Stimulated activated CD4-positive, alpha-beta T cell treated with anti-CD3 and anti-CD28 coated beads, TNF-alpha, amount 100 ng/mL, for 1 hour (primary cell): ENCODE results near the gene NANP.
"Not testable (repeated sequence)": the region's sequence is repeated elsewhere in the genome, so short reads cannot be mapped to it uniquely, and the experiment has no call there.

Experiments
- DNase-seq, 3 donors: peaks; one replicate each; pipeline ENCODE4 v3.0.0-alpha.2; 2020; ENCODE audit warnings: low read depth in 3 of 3, low spot score in 1 of 3

NANP gene

DNA sequence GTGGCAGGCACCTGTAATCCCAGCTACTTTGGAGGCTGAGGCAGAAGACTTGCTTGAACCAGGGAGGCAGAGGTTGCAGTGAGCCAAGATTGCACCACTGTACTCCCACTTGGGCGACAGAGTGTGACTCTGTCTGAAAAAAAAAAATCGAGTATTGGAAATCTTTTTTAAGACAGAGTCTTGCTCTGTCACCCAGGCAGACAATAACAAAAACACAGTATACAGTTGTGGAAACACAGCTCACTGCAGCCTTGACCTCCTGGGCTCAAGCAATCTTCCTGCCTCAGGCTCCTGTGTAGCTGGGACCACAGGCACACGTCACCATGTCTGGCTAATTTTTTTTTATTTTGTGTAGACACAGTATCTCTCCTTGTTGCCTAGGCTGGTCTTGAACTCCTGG, 15.0 kb downstream of the NANP start:
- DNase-seq = no peak

DNA sequence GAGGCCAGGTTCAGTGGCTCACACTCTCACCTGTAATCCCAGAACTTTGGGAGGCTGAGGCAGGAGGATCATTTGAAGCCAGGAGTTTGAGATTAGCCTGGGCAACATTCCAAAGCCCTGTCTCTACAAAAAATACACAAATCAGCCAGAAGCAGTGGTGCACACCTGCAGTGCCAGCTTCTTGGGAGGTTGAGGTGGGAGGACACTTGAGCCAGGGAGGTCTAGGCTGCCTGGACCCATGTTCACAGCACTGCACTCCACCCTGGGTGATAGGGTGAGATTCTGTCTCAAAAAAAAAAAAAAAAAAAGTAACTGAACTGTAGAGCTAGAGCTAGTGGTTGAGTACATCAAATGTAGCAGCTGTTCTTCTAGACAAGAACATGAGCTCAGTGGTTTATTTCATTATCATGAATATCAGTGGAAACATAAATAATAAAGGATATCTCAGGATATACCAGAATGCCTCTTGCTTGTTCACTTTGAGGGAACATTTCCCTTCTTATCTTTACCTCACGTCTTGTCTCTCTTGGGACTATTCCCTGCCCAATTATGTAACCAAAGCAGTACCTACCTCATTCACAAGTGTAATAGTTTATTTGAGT, 17.6 kb downstream of the NANP start:
- DNase-seq = no peak

DNA sequence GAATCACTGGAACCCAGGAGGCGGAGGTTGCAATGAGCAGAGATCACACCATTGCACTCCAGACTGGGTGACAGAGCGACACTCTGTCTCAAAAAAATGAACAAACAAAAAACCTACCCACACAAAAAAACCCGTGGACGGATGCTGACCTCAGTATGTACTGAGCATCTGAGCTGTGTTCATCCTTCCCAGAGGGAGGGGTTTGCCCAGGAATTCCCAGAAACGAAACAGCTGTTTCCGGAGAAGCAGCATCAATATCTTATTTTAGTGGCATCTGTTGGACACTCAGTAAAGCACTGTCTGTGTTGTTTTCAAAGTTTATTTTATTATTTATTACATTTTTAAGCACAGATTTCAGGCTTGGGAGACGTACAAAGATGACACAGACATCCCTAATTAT, 18.7 kb downstream of the NANP start:
- no peak for DNase-seq

DNA sequence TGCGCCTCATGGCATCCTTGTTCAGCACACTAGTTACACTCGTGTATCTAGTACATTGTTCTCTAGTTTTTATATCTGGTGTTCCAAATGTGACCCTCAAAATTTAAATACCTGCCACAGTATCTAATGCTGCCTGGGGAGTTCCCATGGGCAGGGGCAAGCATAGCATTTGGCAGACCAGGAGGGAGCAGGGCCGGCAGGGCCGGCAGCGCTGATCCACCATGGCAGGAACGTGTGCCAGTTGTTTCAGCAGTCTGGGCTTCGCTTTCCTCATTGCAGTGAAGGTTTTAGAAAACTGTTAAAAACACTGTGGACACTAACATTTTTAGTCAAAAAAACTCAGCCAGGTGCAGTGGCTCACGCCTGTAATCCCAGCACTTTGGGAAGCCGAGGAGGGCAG, 19.2 kb downstream of the NANP start:
- no peak for DNase-seq

DNA sequence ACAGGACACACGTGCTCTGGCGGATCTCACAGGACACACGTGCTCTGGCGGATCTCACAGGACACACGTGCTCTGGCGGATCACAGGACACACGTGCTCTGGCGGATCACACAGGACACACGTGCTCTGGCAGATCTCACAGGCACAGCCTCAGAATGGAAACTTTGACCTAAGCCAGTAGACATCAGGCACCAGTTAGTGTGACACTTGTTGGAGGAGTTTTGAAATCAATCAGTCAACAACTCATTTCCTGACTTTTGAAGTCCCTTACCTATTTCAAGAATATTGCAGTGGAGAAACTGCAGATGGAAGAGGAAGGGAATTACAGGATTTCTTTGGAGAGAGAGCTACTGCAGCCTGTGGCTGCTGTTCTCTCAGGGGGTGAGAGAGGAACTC, 20.9 kb downstream of the NANP start:
- DNase-seq = not testable (repeated sequence)

DNA sequence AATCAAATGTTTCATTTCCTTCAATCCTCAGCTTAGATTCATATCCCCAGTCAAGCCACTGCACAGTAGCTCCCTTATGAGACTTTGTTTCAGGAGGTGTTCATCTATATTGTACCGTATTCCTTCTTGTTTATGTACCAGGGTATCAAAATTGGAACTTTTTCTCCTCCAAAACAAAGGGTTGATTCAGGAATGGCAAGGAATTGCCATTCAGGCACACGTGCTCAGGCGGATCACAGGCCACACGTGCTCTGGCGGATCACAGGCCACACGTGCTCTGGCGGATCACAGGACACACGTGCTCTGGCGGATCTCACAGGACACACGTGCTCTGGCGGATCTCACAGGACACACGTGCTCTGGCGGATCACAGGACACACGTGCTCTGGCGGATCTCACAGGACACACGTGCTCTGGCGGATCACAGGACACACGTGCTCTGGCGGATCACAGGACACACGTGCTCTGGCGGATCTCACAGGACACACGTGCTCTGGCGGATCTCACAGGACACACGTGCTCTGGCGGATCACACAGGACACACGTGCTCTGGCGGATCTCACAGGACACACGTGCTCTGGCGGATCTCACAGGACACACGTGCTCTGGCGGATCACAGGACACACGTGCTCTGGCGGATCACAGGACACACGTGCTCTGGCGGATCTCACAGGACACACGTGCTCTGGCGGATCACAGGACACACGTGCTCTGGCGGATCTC, 21.5 kb downstream of the NANP start:
- not testable (repeated sequence) for DNase-seq

DNA sequence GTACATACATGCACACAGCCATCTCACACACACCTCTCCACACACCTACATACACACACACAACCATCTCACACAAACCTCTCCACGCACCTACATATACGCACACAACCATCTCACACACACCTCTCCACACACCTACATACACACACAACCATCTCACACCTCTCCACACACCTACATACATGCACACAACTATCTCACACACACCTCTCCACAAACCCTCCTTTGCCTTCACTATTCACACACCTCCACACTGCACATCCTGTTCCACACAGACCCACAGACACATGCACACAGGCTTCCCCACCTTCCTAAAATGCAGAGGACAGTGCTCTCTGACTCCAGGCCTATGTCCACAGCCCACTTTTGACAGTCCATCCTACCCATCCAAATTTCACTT, 22.2 kb downstream of the NANP start:
- no peak for DNase-seq

DNA sequence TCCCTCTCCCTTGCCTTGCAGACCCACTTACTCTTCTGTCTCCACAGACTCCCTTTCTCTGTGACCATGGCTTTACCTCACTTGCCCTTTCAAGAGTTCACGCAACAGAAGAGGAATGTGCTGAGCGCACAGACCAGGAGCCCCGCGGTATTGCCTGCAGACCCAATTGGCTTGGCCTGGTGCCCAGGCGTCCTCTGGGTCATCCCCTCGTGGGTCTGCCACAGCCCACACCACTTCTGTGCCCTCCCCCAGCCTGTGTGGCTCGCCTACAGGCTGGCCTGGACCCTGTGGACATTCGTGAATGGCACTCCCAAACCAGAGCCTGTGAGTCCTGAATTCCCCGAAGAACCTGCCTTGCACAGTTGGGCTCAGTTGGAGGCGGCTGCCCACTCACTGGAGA, 23.2 kb downstream of the NANP start:
- DNase-seq = no peak

DNA sequence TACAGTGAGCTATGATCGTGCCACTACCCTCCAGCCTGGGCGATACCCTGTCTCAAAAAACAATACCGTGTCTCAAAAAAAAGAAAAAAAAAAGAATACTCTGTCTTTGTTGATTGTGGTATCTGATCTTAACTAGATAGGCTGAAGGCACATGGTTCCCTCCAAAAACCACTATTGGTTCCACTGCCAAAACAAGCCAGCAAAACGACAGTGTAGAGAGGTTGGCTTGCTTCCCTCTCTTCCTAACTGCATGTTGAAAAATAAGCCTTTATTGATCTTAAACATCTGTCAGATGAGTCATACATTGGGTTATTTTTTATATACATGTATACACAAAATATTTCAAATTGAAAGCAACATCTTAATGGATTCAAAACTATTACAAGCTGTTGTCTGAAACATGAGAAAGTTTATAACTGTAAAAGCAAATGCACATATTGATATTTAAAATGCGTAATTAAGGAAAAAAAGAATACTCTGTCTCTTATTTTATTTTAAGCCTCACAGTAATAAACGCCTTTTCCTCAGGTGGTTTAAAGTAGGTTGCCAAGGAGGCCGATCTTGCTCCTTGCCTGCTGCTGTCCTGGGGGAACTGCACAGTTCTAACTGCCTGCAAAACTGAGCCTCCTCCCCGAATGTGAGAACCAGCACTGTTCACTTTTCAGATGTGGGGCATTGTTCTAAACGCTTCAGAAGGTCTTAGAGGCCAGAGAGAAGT, 31.5 kb downstream of the NANP start:
- DNase-seq = no peak

DNA sequence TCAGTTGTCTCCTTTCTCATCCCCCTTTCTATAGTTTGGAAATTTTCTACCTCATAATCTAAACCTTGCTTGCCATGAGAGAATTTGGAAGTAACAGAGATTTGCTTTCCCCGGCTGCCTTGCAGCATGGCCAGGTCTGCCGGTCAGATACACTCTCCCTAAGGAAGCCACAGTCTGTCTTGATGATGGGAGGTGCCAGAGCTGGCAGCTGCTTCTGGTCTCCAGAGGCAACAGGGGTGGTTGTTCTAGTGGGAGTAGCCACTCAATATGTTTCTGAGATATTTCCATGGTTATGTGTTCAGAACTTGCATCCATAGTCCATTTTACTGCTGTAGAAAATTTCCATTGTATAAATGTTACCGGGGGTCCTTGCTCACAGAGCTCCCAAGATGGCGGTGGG, 33.0 kb downstream of the NANP start:
- DNase-seq = not testable (repeated sequence)

DNA sequence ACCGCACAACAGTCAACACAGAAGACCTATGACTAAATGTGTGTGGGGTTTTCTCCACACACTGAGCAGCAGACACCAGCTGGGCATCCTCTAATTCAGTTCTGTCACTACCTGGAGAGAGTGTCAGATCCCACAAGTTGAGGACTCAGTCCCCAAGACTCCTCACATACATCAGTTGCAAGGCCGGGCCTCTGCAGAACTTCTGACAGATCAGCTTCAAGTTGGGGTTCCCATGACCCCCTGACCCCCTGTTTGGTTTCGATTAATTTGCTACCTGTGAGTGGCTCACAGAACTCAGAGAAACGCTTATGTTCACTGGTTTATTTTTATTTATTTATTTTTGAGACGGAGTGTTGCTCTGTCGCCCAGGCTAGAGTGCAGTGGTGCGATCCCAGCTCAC, 35.3 kb downstream of the NANP start:
- DNase-seq = no peak

DNA sequence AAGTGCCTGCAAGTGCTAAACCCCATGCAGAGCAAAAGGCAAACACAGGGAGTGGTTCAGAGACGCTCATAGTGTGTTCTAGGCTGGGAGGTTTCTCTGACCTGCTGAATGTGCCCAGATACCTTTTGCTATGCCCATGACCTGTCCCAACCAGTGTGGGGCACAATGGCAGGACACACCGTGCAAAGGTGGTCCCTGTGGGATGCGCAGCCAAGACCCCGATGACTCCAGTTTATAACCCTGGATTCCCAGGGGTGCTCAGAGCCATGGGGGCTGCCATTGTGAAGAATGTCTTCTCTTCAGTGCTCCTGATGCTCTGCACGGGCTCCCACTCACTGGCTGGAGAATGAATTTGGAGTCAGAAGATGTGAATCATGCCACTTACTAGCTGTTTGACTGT, 36.3 kb downstream of the NANP start:
- no peak for DNase-seq

DNA sequence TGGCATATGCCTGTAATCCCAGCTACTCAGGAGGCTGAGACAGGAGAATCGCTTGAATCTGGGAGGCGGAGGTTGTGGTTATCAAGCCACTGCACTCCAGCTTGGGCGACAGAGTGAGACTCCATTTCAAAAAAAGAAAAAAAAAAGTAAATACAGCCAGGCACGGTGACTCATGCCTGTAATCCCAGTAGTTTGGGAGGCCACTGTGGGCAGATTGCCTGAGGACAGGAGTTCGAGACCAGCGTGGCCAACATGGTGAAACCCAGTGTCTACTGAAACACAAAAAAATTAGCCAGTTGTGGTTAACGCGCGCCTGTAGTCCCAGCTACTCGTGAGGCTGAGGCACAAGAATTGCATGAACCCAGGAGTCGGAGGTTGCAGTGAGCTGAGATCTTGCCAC, 36.9 kb downstream of the NANP start:
- no peak for DNase-seq

DNA sequence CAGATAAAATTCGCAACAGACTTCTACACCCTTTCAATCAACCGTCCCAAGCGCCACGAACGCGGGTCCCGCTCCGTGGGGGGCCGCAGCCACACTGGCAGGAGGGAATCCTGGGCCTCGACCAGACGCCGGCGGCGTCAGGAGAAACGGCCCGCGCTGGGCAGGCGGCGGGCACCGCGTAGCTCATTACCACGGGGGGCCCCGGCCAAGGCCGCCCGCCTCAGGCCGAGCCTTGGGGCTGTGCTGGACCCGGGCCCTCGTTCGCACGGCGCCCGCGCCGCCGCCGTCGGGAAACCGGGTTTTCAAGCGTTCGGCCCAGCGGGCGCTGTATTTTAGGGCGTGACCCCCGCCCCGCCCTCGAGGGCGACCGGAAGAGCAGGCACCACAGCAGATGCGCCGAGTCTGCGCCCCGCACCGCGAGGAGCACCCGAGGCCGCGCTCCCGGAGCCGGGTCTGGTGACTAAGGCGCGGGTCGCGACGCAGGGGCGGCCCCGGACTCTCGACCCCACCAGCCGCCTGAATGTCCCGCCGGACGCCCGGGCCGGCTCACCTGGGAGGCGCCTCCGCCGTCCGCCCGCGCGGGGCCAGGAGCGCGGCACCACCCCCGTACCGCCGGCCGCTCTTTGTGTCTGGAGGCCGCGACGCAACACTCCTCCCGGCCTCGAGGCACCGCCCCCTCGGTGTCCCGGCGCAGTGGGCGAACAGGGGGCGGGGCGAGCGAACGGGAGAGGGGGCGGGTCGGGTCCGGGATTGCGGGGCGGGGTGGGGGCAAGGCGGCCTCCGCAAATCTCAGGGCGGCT, 38.7 kb downstream of the NANP start, which contains the start of gene NINL:
Gene NINL, minus strand, starts transcription at position 627 of the 800 bp plus-strand sequence. CDS start 58,944 bp downstream, outside the sequence.
- peak in 1 of 3 donors; percentile 21 for DNase-seq

DNA sequence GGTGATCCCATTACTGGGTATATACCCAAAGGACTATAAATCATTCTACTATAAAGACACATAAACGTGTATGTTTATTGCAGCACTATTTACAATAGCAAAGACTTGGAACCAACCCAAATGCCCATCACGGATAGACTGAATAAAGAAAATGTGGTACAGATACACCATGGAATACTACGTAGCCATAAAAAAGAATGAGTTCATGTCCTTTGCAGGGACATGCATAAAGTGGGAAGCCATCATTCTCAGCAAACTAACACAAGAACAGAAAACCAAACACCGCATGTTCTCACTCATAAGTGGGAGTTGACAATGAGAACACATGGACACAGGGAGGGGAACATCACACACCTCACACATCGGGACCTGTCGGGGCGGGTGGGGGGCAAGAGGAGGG, 40.2 kb downstream of the NANP start:
- DNase-seq = not testable (repeated sequence)

DNA sequence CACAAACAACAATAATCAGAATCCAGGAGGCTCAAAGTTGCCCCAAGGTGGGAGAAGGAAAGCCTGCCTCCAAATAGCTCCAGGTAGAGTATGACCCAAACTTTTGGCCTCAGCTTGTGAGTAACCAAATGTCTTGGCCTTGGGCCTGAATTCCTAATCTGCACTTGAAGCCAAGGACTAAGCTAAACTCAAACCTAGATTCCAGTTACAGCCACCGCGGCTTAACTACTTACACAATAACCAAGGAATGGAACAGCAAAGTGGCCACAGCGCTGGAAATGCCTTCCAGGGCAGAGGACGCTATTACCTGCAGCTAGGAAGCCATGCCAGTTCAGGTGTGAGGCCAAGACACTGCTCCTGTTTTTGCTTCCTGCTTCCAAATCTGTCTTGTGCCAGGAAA, 43.1 kb downstream of the NANP start:
- no peak for DNase-seq

DNA sequence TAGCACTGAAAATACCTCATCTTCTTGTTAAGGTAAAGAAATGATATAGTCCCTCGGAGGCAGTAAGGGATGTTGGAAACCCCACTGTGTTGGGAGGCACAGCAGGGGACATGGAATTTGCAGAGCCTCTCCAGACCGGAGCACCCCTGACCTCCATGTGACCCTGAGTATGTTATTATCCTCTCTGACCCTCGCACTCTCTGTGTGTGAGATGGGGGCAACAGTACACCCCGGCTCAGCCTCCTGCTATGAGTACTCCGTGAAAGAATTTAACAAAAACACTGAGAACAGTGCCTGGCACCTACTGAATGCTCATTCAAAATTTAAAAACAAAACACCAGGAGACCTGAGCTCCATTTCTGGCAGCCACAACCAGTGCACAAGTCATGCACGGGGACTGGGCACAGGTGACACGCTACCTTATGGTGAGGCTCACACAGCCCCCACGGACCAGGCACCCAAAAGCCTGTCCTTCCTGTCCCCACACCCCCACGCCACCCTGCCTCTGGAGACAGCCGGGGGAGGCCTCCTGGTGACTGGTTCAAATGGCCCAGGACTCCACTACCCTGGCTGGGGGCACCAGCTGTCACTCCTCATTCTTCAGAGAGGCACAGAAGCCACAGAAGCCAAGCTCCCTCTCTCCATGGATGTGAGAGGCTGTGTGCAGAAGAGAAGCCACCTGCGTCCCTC, 44.6 kb downstream of the NANP start:
- DNase-seq = no peak

DNA sequence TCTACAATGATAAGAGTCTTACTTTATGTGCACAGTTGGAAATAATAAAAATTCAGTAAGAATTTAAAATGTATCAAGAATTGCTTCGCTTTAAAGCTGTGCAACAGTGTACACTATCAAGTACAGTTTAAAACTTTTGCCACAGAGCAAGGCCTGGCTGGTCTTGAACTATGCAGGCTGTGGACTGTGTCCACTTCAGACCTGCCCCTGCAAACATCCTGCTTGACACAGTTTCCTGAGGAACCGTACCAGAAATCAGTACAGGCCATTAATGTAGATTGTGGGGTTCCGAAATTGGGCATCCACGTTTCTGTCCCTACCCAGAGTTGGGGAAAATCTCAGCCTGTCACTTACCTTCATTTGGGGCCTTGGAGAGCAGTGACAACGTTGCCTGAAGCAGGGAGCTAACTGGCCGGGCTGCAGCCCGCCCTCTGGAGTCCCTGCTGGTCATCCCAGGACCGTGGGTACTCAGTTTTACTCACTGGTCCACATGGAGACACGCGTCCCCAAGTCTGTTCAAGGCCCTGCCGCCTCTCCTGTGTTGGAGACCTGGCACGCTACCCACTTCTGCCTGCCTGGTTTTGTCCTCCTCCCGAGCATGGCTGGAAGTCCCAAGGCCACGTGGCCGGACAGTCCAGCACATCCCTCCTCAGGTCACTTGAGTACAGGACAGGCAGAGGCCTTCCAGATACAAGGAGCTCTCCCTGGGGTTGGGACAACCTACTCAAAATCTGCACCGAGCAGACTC, 46.9 kb downstream of the NANP start:
- no peak for DNase-seq

DNA sequence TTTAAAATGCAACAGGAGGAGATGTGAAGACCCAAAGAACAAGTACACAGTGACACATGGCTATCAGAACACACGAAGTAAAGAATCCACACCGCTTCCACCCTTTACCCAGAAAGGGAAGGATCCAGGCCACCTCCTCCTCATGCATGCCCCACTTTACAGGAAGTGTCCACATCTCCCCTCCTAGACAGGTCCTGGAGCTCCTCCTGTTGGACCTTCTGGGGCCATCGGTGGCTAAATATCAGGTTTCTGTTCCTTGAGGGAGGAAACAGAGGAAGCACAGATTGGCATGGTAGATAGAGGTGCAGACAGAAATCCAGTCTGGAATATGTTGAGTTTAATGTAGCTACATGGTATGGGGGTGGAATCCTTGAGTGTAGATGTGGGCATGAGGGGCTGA, 49.4 kb downstream of the NANP start:
- no peak for DNase-seq
